ENCODE measurements around the gene SPINT3. TPM values are rescaled to one million over a fixed set of nuclear protein-coding genes. Genes with fewer than 3 reads are reported as not detected.

The SPINT3 gene
- total RNA-seq, 2 experiments from 2014 or later, result not detected

GRCh38 chr20:45501600-45501999 is 13.8 kb downstream of the SPINT3 start:
- no peak overlapping the region for H3K4me3 ChIP-seq (ENCODE audit: low read length)
- no peaks in the 10 kb centered on the region for H3K36me3 ChIP-seq (ENCODE audit: insufficient read depth, low read length)
- ChIA-PET CTCF (no interaction called here), POLR2A (no interaction called here)
- ATAC-seq (ENCODE audit: poor library complexity), result no peak
- H3K4me3 Mint-ChIP-seq, result no peak overlapping the region
- peaks cover 55% of the 10 kb centered on the region for H3K27me3 Mint-ChIP-seq
- no peak for TF ChIP-seq CTCF (IDR thresholded peaks at IDR 0.05)
- H3K27ac Mint-ChIP-seq, result no peak overlapping the region
- peaks cover 11 to 40% of the 10 kb centered on the region in 2 experiments for H3K27me3 ChIP-seq (ENCODE audit: control insufficient read depth in 1 of 2, insufficient read depth in 2 of 2, low read length in 2 of 2)
- H3K9me3 Mint-ChIP-seq, result no peaks in the 10 kb centered on the region
- no peaks in the 10 kb centered on the region for H3K36me3 Mint-ChIP-seq (ENCODE audit: low read depth)
- H3K4me1 ChIP-seq (ENCODE audit: insufficient read depth, low read length), result no peaks in the 10 kb centered on the region
- intact Hi-C loops (cut with DNase I, micrococcal nuclease), result no loop called here
- H3K9me3 ChIP-seq (ENCODE audit: control insufficient read depth in 1 of 2, insufficient read depth in 1 of 2, low read length in 2 of 2), result no peaks in the 10 kb centered on the region
- no peaks in the 10 kb centered on the region for H3K4me1 Mint-ChIP-seq (ENCODE audit: low read depth)
- DNase-seq, result no peak
- H3K27ac ChIP-seq (ENCODE audit: low read depth in 1 of 2, low read length in 2 of 2), result no peak overlapping the region

GRCh38 chr20:45500022-45500421 is 15.4 kb downstream of the SPINT3 start:
- H3K36me3 ChIP-seq (ENCODE audit: insufficient read depth, low read length), result no peaks in the 10 kb centered on the region
- Mint-ChIP-seq H3K27me3 (peaks cover 54% of the 10 kb centered on the region), H3K36me3 (ENCODE audit: low read depth) (no peaks in the 10 kb centered on the region), H3K9me3 (no peaks in the 10 kb centered on the region), H3K27ac (no peak overlapping the region), H3K4me1 (ENCODE audit: low read depth) (no peaks in the 10 kb centered on the region), H3K4me3 (no peak overlapping the region)
- no peaks in the 10 kb centered on the region for H3K4me1 ChIP-seq (ENCODE audit: insufficient read depth, low read length)
- no peak for TF ChIP-seq CTCF (IDR thresholded peaks at IDR 0.05)
- no peak overlapping the region for H3K4me3 ChIP-seq (ENCODE audit: low read length)
- POLR2A ChIA-PET, result no interaction called here
- CTCF ChIA-PET, result no interaction called here
- H3K27me3 ChIP-seq (ENCODE audit: control insufficient read depth in 1 of 2, insufficient read depth in 2 of 2, low read length in 2 of 2), result peaks cover 11 to 29% of the 10 kb centered on the region in 2 experiments
- H3K27ac ChIP-seq (ENCODE audit: low read depth in 1 of 2, low read length in 2 of 2), result no peak overlapping the region
- H3K9me3 ChIP-seq (ENCODE audit: control insufficient read depth in 1 of 2, insufficient read depth in 1 of 2, low read length in 2 of 2), result no peaks in the 10 kb centered on the region
- ATAC-seq (ENCODE audit: poor library complexity), result no peak
- no peak for DNase-seq
- intact Hi-C loops (cut with DNase I, micrococcal nuclease), result no loop called here

GRCh38 chr20:45497971-45498494 is 17.4 kb downstream of the SPINT3 start:
- Mint-ChIP-seq H3K9me3 (no peaks in the 10 kb centered on the region), H3K27ac (no peak overlapping the region), H3K4me3 (no peak overlapping the region), H3K36me3 (ENCODE audit: low read depth) (no peaks in the 10 kb centered on the region), H3K4me1 (ENCODE audit: low read depth) (no peaks in the 10 kb centered on the region), H3K27me3 (peaks cover 46% of the 10 kb centered on the region)
- no peak overlapping the region for H3K27ac ChIP-seq (ENCODE audit: low read depth in 1 of 2, low read length in 2 of 2)
- no peaks in the 10 kb centered on the region for H3K4me1 ChIP-seq (ENCODE audit: insufficient read depth, low read length)
- H3K36me3 ChIP-seq (ENCODE audit: insufficient read depth, low read length), result no peaks in the 10 kb centered on the region
- ChIA-PET CTCF (no interaction called here), POLR2A (no interaction called here)
- DNase-seq (no peak), ATAC-seq (ENCODE audit: poor library complexity) (no peak)
- no peak overlapping the region for H3K4me3 ChIP-seq (ENCODE audit: low read length)
- intact Hi-C loops (cut with DNase I, micrococcal nuclease), result no loop called here
- H3K9me3 ChIP-seq (ENCODE audit: control insufficient read depth in 1 of 2, insufficient read depth in 1 of 2, low read length in 2 of 2), result no peaks in the 10 kb centered on the region
- no peak for TF ChIP-seq CTCF (IDR thresholded peaks at IDR 0.05)
- peaks cover 8 to 22% of the 10 kb centered on the region in 2 experiments for H3K27me3 ChIP-seq (ENCODE audit: control insufficient read depth in 1 of 2, insufficient read depth in 2 of 2, low read length in 2 of 2)

Measured in CD4-positive, alpha-beta T cell (primary cell).